Lung microvascular endothelial cell (primary cell): ENCODE data around the gene SMLR1. TPM values are rescaled to one million over a fixed set of nuclear protein-coding genes. Genes with fewer than 3 reads are reported as not detected.

ENCODE experiments used
- DNase-seq, 2 donors: peaks; one replicate each; pipeline versions ENCODE4 v3.0.0 to v3.0.0-alpha.2; 2010; ENCODE audit warnings: low read depth in 2 of 2
- total RNA-seq: library from RNA; depleted of rRNA; stranded (reverse); fragments of >200 nt; gene quantifications from 2 replicates; pipeline ENCODE4 v1.2.1, GENCODE V29; 2014

Gene SMLR1
- total RNA-seq, 1 donor from 2014 or later, result not detected

GRCh38 chr6:130824978-130825694 lies 2.1 kb upstream of the SMLR1 start:
- DNase-seq, result no peak

- DNase-seq, result no peak
These were observed 1.3 kb upstream of the SMLR1 start for GRCh38 chr6:130825772-130826441.

GRCh38 chr6:130826442-130827246 lies 562 bp upstream of the SMLR1 start:
- no peak for DNase-seq

GRCh38 chr6:130829333-130829910 lies 2.2 kb downstream of the SMLR1 start:
- DNase-seq, result no peak

GRCh38 chr6:130831607-130832006 lies 4.4 kb downstream of the SMLR1 start:
- no peak for DNase-seq

- no peak for DNase-seq
These were observed 6.4 kb downstream of the SMLR1 start for GRCh38 chr6:130833569-130833968.

GRCh38 chr6:130834482-130835251 lies 7.5 kb downstream of the SMLR1 start:
- DNase-seq, result no peak

GRCh38 chr6:130836055-130836640 lies 8.9 kb downstream of the SMLR1 start:
- DNase-seq, result no peak

- no peak for DNase-seq
These were observed 9.9 kb downstream of the SMLR1 start for GRCh38 chr6:130837067-130837466.

- no peak for DNase-seq
These were observed 11.1 kb downstream of the SMLR1 start for GRCh38 chr6:130838250-130838860.

GRCh38 chr6:130838951-130839350 lies 11.7 kb downstream of the SMLR1 start:
- no peak for DNase-seq

- no peak for DNase-seq
These were observed 12.2 kb downstream of the SMLR1 start for GRCh38 chr6:130839379-130839778.

- no peak for DNase-seq
These were observed 12.8 kb downstream of the SMLR1 start for GRCh38 chr6:130840050-130840449.

- peak in 1 of 2 donors; percentile 5 for DNase-seq
These were observed 14.0 kb downstream of the SMLR1 start for GRCh38 chr6:130841128-130841728.

GRCh38 chr6:130843575-130844320 lies 16.5 kb downstream of the SMLR1 start:
- peak; percentile 41 to 69 for DNase-seq

- no peak for DNase-seq
These were observed 19.3 kb downstream of the SMLR1 start for GRCh38 chr6:130846501-130846900.

- DNase-seq, result no peak
These were observed 20.1 kb downstream of the SMLR1 start for GRCh38 chr6:130847001-130847910.

- DNase-seq, result no peak
These were observed 21.7 kb downstream of the SMLR1 start for GRCh38 chr6:130848945-130849344.
